Inflammatory macrophage treated with lipopolysaccharide for 4 hours (primary cell): ENCODE measurements around the gene THSD7A.

Experiments
- DNase-seq: peaks from one replicate; pipeline ENCODE4 v3.0.0-alpha.2; 2020

Gene THSD7A

GRCh38 chr7:11807000-11807399 is 25.0 kb downstream of the THSD7A start:
- DNase-seq: no peak

GRCh38 chr7:11804621-11805020 is 27.4 kb downstream of the THSD7A start:
- no peak for DNase-seq

GRCh38 chr7:11795231-11795630 is 36.8 kb downstream of the THSD7A start:
- no peak for DNase-seq

GRCh38 chr7:11792166-11792565 is 39.8 kb downstream of the THSD7A start:
- DNase-seq: no peak

DNA sequence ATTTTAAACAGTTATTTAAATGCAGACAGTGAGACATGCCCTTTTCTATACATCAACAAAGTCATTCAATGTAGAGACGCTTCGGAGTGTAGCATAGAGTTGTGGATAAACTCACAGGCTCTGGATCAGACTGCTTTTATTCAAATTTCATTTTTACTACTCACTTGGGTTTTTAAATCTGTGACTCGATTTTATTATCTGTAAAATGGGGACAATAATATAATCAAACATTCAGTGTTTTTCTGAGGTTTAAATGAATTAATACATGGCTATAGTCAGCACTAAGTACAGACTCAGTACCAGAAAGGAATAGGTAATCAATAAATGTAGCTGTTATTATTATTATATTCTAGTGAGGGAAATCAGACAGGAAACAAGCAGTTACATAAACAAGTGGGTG is 43.4 kb downstream of the THSD7A start:
- DNase-seq: no peak

- DNase-seq: no peak
These were observed 44.5 kb downstream of the THSD7A start for GRCh38 chr7:11787534-11787933.

DNA sequence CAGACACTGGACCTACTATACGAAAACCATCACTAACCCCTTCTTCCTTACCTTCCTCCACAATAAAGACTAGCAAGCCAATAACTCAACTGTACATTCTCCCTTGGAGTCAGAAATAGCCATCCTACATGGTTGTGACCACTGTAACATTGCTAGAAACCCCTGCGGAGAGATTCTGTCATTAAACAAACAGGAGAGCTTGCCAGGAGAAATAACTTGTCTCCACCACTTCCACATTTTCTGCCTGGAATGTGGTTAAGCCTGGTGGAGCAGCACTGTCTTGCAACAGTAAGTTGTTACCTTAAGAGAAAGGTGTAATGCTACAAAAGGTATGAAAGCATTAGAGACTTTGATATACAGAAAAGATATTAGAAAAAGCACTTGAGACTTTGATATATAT is 45.8 kb downstream of the THSD7A start:
- DNase-seq: no peak

DNA sequence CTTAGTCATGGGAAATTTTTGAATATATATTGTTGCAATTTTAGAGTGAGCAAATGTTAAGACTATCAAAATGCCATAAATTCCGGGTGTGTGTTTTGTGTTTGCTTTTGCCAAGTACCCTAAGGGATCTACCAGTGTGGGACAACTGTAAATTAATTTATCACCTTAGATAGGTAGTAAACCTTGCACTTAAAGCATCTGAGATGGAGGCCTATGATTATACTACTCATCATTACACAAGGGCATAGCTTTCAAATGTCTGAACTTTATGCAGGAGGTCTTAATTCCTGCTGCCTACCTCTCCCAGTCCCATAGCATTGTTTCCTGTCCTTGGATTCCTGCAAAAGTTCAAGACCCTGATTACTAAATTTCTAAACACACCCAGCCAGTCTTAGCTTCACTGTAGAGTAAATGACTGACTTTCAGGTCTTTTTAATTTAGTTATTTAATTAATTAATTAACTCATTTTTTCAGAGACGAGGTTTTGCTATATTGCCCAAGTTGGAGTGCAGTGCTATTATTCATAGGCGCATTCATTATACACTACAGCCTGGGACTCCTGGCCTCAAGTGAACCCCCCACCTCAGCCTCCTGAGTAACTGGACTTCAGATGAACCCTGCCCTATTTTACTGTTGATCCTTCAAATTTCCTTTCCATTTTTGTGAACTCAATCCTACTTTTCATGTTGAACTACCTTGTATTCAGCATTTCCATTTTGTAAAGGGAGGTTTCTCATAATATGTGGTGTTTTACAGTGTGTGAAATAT is 47.0 kb downstream of the THSD7A start:
- no peak for DNase-seq

DNA sequence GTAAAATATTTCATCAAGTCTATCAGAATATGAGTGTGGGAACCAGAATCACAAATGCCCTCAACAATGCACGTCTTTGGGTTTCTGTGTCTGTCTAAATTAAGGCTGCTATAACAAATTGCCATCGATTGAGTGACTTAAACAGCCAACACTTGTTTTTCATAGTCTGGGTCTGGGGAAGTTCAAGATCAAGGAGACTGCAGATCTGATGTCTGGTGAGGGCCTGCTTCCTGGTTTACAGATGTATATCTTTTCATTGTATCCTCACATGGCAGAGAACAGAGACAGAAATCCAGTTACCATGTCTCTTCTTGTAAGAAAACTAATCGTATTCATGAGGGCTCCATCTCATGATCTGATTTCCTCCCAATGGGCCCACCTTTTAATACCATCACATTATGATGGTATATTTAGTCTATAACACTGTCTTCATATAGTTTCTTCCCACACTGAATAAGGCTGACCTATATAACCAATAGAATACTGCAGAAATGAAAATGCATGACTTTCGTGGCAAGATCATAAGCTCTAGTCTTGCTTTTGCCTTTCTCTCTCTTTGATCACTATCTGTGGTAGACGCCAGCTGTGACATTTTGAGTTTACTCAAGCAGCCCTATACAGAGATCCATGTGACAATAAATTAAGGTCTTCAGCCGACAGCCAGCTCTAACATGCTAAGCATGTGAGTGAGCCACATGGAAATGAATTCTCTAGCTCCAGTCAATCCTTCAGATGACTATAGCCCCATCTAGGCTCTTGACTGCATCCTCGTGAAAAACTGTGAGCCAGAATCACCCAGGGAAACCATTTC is 51.9 kb downstream of the THSD7A start:
- no peak for DNase-seq

DNA sequence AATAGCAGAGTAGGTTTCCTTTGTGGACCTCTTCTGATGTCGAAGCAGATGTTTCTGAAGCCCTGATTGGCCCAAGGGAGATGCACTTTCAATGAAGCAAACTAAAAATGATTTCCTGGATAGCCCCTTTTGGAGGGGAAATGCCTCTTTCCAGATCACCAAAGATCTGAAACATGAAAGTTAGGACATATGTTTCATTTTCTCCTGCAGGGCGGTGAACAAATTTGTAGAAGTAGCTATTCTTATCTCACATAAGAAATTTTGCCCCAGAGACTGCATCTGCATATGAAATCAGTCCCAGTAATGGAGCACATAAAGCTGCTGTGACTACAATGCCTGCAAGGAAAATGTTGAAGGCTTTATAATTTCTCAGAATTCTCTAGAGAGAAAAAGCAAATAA is 56.0 kb downstream of the THSD7A start:
- no peak for DNase-seq

DNA sequence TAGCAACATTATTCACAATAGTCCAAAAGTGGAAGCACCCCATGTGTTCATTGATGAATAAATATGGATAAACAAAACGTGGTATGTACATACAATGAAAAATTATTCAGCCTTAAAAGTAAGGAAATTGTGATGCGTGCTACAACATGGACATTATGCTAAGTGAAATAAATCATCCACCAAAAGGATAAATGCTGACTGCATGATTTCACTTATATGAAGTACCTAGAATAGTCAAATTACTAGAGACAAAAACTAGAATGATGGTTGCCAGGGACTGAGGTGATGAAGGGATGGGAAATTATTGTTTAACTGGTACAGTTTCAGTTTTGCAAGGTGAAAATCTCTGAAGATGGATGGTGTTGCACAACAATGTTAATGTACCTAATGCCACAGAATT is 56.6 kb downstream of the THSD7A start:
- no peak for DNase-seq

- no peak for DNase-seq
These were observed 63.7 kb downstream of the THSD7A start for GRCh38 chr7:11768263-11768662.

- no peak for DNase-seq
These were observed 64.8 kb downstream of the THSD7A start for GRCh38 chr7:11767148-11767547.

GRCh38 chr7:11760372-11760771 is 71.6 kb downstream of the THSD7A start:
- DNase-seq: peak; percentile 71

- DNase-seq: no peak
These were observed 73.3 kb downstream of the THSD7A start for GRCh38 chr7:11758627-11759111.

DNA sequence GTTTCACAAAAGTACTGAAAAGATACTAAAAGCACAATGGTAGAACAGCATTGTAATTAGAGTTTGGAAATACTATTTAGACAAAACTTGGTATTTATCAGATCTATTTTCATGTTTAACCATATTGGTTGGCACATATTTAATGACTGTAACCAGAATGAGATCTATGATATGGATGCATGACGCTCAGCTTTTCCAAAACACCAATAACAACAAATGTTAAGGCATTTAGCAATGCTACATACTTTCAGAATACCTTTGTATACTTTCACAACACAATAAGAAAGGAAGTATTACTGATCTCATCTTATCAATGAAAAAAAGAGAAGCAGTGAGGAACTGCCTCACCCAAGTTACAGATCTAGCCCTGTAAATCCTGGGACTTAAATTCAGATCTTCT is 74.8 kb downstream of the THSD7A start:
- DNase-seq: no peak

DNA sequence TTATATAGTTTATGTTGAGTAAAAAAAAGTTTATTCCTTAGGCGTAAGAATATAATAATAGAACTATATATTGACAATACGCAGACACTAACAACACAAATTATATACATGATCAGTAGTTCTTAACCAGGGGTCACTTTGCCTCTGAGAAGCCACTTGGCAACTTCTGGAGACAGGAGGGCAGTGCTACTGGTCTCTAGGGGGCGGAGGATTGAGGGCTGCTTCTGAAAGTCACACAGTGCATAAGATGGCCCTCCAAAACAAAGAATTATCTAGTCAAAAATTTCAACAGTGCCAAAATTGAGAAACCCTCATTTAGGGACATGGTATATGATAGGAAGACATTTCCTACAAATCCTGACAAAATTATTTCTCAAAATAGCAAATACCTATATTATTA is 77.1 kb downstream of the THSD7A start:
- DNase-seq: no peak

DNA sequence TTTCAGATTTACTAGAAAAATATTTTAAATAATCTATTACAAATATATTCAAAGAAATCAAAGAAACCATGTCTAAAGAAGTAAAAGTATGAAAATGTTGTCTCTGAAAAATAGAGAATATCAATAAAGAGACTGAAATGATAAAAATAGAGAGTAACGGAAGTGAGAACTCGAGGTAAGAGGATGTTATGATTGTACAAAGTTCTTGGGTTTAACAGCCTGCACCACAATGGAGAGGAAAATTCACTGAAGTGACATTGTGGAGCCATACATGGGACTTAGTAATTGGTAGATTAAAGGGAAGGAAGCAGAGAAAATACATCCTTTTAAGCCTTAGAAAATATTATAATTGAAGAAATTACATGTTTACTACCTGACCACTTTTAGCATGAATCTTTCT is 77.9 kb downstream of the THSD7A start:
- no peak for DNase-seq

DNA sequence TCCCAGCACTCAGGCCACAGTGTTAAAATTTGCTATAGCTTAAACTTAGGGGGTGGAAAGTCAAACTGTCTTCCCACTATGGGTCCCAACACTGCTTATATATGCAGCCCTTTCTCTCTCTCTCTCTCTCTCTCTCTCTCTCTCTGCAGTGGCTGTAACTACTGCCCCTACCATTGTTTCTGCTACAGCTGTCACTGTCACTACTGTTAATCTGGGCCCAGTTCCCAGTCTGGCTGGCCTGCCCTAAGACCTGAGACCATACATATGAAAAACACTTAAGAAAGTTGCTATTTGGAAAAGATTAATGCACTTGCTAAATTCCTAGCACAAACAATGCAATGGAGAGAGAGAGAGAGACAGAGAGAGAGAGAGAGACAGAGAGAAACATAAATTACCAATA is 78.6 kb downstream of the THSD7A start:
- DNase-seq: no peak

DNA sequence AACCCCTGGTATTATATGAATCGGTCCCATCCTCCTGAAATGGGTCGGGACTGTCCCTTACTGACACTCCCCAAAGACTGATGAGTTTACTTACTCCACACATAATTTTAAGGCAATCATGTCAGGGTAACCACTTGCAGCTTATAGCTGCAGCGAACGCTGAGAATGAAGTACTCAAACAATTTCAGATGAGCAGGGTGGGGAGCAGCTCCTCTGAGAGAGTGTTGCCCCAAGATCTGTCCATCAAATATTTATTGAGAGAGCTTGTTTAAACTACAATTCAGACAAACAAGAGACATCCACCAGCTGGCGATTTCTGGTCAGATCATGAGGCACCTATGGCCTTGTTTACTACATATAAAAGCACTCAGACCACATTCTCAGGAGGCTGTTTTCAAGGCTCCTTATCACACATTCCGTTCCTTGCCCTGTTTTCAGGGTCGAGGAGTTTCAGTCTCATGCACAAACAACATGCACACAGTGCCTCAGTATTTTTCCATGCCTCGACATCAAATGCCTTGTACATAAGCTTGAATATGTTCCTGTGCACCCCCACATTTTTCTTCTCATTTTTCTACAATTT is 80.1 kb downstream of the THSD7A start:
- DNase-seq: no peak

DNA sequence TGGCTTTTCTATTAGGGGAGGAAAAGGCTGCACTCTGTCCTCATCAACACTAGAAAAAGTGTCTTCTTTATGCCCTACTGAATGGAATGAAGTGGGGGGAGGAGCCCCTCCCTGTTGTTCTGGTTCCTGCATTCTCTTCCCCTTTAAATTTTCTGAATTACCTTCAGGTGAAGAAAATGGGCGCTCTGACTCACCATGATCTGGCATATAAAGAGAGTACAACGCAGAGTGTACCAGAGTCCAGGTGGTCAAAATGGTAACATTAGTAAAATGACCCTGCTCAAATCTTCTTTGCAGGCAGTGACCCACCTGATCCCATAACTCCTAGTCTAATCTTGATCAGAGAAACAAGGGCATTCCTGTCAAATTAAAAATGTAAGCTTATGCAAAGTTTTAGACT is 80.7 kb downstream of the THSD7A start:
- no peak for DNase-seq

DNA sequence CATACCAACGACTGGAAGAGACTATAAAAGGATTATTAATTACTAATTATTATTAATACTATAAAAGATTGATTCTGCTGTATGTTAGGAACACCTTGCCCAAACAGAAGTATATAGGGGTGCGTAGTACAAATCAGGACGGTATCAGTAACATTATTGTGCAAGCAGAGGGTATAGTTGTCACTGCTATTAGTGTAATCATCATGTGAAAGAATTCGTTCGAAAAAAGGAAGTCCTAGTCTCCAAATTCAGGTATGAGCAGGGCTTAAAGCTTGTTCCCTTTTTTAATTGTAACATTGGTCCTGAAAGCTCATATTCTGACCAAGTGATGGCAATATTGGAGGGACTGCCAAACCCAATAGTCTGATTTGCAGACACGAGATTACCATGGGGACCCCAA is 81.8 kb downstream of the THSD7A start:
- DNase-seq: no peak

GRCh38 chr7:11749629-11750028 is 82.4 kb downstream of the THSD7A start:
- no peak for DNase-seq

- no peak for DNase-seq
These were observed 83.1 kb downstream of the THSD7A start for GRCh38 chr7:11748884-11749283.
